ENCODE results near the gene HAP1. TPM values are rescaled to one million over a fixed set of nuclear protein-coding genes. Genes with fewer than 3 reads are reported as not detected.
A peak's percentile ranks its signal among the peaks of the same experiment; 100 is the strongest.

HAP1 gene
- under 1 TPM; 0.10 to 0.53 TPM for total RNA-seq

GRCh38 chr17:41734139-41734948 is at the start of gene HAP1:
TSS of gene HAP1 (minus strand) at chr17:41734643. CDS start at chr17:41734634, 9 bp downstream.
- no peak for TF ChIP-seq CTCF (IDR thresholded peaks at IDR 0.05)
- Histone ChIP-seq H3K4me3 (peak within 1 kb of the TSS; percentile 34), H3K27me3 (peaks cover 51% of the 10 kb centered on the region), H3K9me3 (no peaks in the 10 kb centered on the region), H3K27ac (no peak within 1 kb of the TSS), H3K36me3 (no peaks in the 10 kb centered on the region), H3K4me1 (peaks cover 11% of the 10 kb centered on the region), H3K9ac (ENCODE audit: low read depth in 2 of 2, low read length in 2 of 2) (peak within 1 kb of the TSS in 1 of 2 donors; percentile 24)
- intact Hi-C loops (cut with DNase I): no loop called here
- DNase-seq: no peak

GRCh38 chr17:41782142-41782541 is 47.7 kb upstream of the HAP1 start:
- H3K27me3 ChIP-seq: no peaks in the 10 kb centered on the region
- DNase-seq: no peak

GRCh38 chr17:41781404-41782110 is 47.1 kb upstream of the HAP1 start:
- peak overlapping the region in 1 of 2 donors; percentile 51 for H3K9ac ChIP-seq (ENCODE audit: low read depth in 2 of 2, low read length in 2 of 2)

More at GRCh38 chr17:41782142-41782541, 47.7 kb upstream of the HAP1 start:
- intact Hi-C loops (cut with DNase I): no loop called here
- TF ChIP-seq CTCF (IDR thresholded peaks at IDR 0.05): no peak
- peak overlapping the region; percentile 18 for H3K27ac ChIP-seq
- no peaks in the 10 kb centered on the region for H3K9me3 ChIP-seq
- peak overlapping the region in 1 of 2 donors; percentile 51 for H3K9ac ChIP-seq (ENCODE audit: low read depth in 2 of 2, low read length in 2 of 2)
- H3K4me3 ChIP-seq: no peak overlapping the region
- no peaks in the 10 kb centered on the region for H3K36me3 ChIP-seq
- peaks cover 14% of the 10 kb centered on the region for H3K4me1 ChIP-seq

GRCh38 chr17:41779954-41780353 is 45.5 kb upstream of the HAP1 start:
- Histone ChIP-seq H3K36me3 (no peaks in the 10 kb centered on the region), H3K9ac (ENCODE audit: low read depth in 2 of 2, low read length in 2 of 2) (no peak overlapping the region), H3K4me1 (peaks cover 35% of the 10 kb centered on the region), H3K9me3 (no peaks in the 10 kb centered on the region), H3K27ac (no peak overlapping the region), H3K4me3 (no peak overlapping the region), H3K27me3 (no peaks in the 10 kb centered on the region)
- no peak for TF ChIP-seq CTCF (IDR thresholded peaks at IDR 0.05)
- DNase-seq: no peak
- intact Hi-C loops (cut with DNase I): no loop called here

More at GRCh38 chr17:41781404-41782110, 47.1 kb upstream of the HAP1 start:
- no peak for TF ChIP-seq CTCF (IDR thresholded peaks at IDR 0.05)
- H3K4me1 ChIP-seq: peaks cover 19% of the 10 kb centered on the region
- no peaks in the 10 kb centered on the region for H3K27me3 ChIP-seq
- H3K27ac ChIP-seq: peak overlapping the region; percentile 18
- intact Hi-C loops (cut with DNase I): no loop called here
- no peak for DNase-seq
- H3K36me3 ChIP-seq: no peaks in the 10 kb centered on the region
- H3K9me3 ChIP-seq: no peaks in the 10 kb centered on the region
- H3K4me3 ChIP-seq: no peak overlapping the region

GRCh38 chr17:41777574-41778188 is 43.2 kb upstream of the HAP1 start:
- H3K36me3 ChIP-seq: no peaks in the 10 kb centered on the region
- H3K4me3 ChIP-seq: no peak overlapping the region
- TF ChIP-seq CTCF (IDR thresholded peaks at IDR 0.05): no peak
- no peaks in the 10 kb centered on the region for H3K27me3 ChIP-seq
- H3K27ac ChIP-seq: peak overlapping the region; percentile 95
- peak; percentile 80 for DNase-seq
- H3K4me1 ChIP-seq: peaks cover 52% of the 10 kb centered on the region
- peak overlapping the region in 1 of 2 donors; percentile 68 for H3K9ac ChIP-seq (ENCODE audit: low read depth in 2 of 2, low read length in 2 of 2)
- intact Hi-C loops (cut with DNase I): no loop called here
- H3K9me3 ChIP-seq: no peaks in the 10 kb centered on the region
